Lower leg skin (tissue), 3 donors: Measurements from ENCODE around the gene FAM151B.

Experiments used
- POLR2A ChIP-seq, 2 donors: fragments of 450-650 bp; IDR thresholded peaks; one replicate each; pipeline ENCODE4 v1.6.1; 2016 to 2017; ENCODE audit warnings: antibody characterized with exemption in 2 of 2, mild to moderate bottlenecking in 1 of 2, moderate library complexity in 1 of 2
- TF ChIP-seq, protein P1 (sequence below), 3 donors: fragments of 450-650 bp; IDR thresholded peaks; one replicate each; pipeline ENCODE4 v1.5.1; 2016; ENCODE audit warnings: antibody characterized with exemption in 3 of 3, mild to moderate bottlenecking in 3 of 3, moderate library complexity in 2 of 3

DNA sequence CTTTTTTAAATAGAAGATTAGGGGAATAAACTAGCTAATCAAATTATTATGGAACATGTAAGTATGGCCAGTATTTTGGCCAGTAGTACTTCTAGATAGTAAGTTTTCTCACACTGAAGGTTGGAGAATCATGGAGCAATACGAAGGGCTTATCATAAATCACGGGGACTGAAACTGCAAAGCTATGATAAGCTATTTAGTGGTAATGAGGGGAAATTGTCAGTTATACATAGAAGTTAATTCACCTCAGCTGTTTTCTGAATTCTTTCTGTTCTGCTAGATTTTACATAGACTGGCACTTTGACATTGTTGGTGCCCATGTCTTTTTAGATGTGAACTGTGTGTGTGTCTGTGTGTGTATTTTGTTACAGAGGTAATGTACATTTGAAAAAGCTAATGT, 34.5 kb upstream of the FAM151B start:
- TF ChIP-seq, protein P1, sequence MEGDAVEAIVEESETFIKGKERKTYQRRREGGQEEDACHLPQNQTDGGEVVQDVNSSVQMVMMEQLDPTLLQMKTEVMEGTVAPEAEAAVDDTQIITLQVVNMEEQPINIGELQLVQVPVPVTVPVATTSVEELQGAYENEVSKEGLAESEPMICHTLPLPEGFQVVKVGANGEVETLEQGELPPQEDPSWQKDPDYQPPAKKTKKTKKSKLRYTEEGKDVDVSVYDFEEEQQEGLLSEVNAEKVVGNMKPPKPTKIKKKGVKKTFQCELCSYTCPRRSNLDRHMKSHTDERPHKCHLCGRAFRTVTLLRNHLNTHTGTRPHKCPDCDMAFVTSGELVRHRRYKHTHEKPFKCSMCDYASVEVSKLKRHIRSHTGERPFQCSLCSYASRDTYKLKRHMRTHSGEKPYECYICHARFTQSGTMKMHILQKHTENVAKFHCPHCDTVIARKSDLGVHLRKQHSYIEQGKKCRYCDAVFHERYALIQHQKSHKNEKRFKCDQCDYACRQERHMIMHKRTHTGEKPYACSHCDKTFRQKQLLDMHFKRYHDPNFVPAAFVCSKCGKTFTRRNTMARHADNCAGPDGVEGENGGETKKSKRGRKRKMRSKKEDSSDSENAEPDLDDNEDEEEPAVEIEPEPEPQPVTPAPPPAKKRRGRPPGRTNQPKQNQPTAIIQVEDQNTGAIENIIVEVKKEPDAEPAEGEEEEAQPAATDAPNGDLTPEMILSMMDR (IDR thresholded peaks at IDR 0.05), result no peak
- TF ChIP-seq POLR2A (IDR thresholded peaks at IDR 0.05), result no peak
